NOMO-1 treated with dmso at 0.1 percent for 144 hours (cell line): Measurements from ENCODE around the gene DYNC1LI1.
A peak's percentile ranks its signal among the peaks of the same experiment; 100 is the strongest.

ENCODE experiments used
- DNase-seq: peaks from one replicate; lab custom pipeline; 2025; ENCODE audit not compliant: unreplicated experiment; lab: John Stamatoyannopoulos, UW

DYNC1LI1 gene

GRCh38 chr3:32570421-32571191 lies at the start of gene DYNC1LI1:
Gene DYNC1LI1 (minus strand): TSS chr3:32570858. CDS start chr3:32570770, 88 bp downstream.
- DNase-seq = peak; percentile 89

GRCh38 chr3:32619395-32619794 lies 48.7 kb upstream of the DYNC1LI1 start:
- no peak for DNase-seq

- no peak for DNase-seq
Measured at GRCh38 chr3:32616267-32616962, 45.8 kb upstream of the DYNC1LI1 start.

- DNase-seq = no peak
Measured at GRCh38 chr3:32614956-32615355, 44.3 kb upstream of the DYNC1LI1 start.

- DNase-seq = no peak
Measured at GRCh38 chr3:32613183-32613582, 42.5 kb upstream of the DYNC1LI1 start.

- DNase-seq = no peak
Measured at GRCh38 chr3:32612547-32612946, 41.9 kb upstream of the DYNC1LI1 start.

- DNase-seq = no peak
Measured at GRCh38 chr3:32607522-32607921, 36.9 kb upstream of the DYNC1LI1 start.

- no peak for DNase-seq
Measured at GRCh38 chr3:32606960-32607359, 36.3 kb upstream of the DYNC1LI1 start.

- DNase-seq = no peak
Measured at GRCh38 chr3:32606277-32606676, 35.6 kb upstream of the DYNC1LI1 start.

- DNase-seq = no peak
Measured at GRCh38 chr3:32603064-32603463, 32.4 kb upstream of the DYNC1LI1 start.

- no peak for DNase-seq
Measured at GRCh38 chr3:32602206-32602605, 31.5 kb upstream of the DYNC1LI1 start.

GRCh38 chr3:32601722-32602121 lies 31.1 kb upstream of the DYNC1LI1 start:
- DNase-seq = no peak

- DNase-seq = no peak
Measured at GRCh38 chr3:32597656-32598055, 27.0 kb upstream of the DYNC1LI1 start.

GRCh38 chr3:32596909-32597369 lies 26.3 kb upstream of the DYNC1LI1 start:
- DNase-seq = no peak

- no peak for DNase-seq
Measured at GRCh38 chr3:32596282-32596908, 25.7 kb upstream of the DYNC1LI1 start.

- DNase-seq = no peak
Measured at GRCh38 chr3:32595323-32595722, 24.7 kb upstream of the DYNC1LI1 start.

- DNase-seq = no peak
Measured at GRCh38 chr3:32593903-32594525, 23.4 kb upstream of the DYNC1LI1 start.

- DNase-seq = no peak
Measured at GRCh38 chr3:32592696-32593353, 22.2 kb upstream of the DYNC1LI1 start.

- no peak for DNase-seq
Measured at GRCh38 chr3:32592011-32592410, 21.4 kb upstream of the DYNC1LI1 start.

GRCh38 chr3:32591186-32591585 lies 20.5 kb upstream of the DYNC1LI1 start:
- no peak for DNase-seq

- no peak for DNase-seq
Measured at GRCh38 chr3:32586356-32586755, 15.7 kb upstream of the DYNC1LI1 start.
